SHP77 (cell line): ENCODE results near the gene NUAK1.

Source experiments
- DNase-seq, 2 experiments: peaks; one replicate each; lab custom pipeline; 2025; lab: John Stamatoyannopoulos, UW

NUAK1 gene

DNA sequence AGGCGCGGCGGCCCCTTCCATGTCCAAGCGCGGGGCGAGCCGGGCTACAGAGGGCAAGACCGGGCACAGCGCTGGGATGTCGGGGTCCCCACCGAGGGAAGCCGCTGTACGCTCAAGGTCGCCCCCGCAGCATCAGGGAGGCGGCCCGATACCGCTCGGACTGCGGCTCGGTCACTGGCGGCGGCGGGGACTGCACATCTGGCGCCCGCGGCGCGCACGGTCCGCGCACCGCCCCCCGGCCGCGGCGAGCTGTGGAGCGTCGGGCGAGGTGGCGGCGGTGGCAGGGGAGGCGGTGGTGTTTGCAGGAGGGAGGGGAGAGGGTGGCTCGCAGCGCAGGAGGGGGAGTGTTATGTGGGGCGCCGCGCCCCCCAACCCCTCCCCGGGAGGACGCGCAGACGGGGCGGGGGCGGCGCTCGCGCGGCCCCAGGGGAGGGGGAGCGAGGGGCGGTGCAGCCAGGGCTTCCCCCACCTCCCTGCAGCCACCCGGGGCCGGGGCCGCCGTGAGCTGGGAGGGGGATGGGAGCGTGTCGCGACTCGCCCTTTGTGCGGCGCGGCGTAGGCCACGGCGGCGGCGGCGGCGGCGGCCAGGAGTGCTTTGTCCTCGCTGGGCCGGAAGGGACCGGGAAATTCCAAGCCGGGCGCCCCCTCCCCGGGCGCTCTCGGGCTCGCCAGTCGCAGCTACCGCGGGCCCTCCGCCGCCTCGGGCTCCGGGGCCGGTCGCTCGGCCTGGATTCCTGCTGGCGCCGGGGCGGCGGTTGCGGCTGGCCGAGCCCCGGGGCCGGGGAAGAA is at the start of gene NUAK1:
Gene NUAK1, minus strand, starts transcription at position 322 of the 789 bp plus-strand sequence. Its CDS starts 301 bp downstream, at position 21.
- peak; percentile 48 to 77 for DNase-seq

DNA sequence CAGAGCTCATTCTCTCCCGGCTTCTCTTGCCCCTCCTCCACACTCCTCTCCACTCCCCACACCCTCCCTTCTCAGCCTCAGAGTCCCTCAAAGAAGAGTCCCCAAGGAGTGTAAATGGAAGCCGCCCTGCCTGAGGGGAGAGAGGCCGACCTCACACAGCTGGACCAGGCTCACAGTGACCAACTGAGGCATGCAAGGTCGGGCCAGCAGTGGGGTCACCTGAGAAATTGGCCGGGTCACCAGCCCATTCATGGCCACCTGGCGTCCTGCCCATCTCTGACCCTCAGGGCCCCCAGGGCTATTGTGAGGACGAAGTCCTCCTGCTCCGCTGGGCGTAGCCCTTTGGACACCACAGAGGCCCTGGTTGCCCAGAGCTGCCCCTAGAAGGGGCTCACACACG is 49.5 kb upstream of the NUAK1 start:
- DNase-seq, result no peak

DNA sequence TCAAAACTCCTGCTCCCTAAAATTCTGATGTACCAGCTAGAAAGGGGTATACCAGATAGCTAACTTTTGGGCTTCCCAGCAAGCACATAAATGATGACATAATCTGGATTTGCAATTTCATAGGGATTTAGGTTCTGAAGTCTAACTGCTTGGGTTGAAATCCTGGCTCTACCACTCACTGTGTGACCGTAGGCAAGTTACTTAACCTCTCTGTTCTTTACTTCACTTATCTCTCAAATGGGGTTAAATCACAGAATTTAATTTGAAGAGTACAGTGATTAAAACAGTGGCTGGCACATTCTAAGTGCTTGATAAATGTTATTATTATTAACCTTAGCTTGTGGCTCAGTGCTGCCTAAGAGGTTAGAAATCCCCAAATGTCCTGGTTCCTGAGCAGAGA is 49.1 kb upstream of the NUAK1 start:
- DNase-seq, result no peak

DNA sequence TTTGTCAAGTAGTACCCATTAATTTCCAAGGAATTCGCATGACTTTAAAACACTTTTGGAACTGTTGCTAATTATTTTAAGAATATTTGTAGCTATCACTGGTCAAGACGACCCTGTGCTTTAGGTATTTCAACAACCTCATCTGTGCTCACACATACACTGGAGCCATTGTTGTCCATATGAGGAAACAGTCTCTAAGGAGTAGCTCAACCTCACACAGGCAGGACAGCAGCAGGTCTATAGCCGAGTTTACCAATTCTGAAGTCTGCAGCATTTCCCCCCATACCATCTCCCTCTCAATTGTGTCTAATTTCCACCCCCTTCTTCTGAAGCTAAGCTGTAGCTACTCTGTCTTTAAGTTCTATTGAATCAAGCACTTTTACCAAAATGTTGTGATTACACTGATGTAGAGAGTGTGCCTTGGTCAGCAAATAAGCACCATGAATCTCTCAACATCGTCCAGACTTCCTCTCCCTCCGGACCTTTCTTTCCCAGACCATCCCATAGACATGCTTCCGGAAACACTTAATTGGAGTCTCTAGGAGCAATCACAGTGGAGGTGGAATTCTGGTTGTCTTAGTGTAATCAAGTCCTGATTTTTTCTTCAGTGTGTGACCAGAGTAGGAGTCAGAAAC is 48.5 kb upstream of the NUAK1 start:
- no peak for DNase-seq

DNA sequence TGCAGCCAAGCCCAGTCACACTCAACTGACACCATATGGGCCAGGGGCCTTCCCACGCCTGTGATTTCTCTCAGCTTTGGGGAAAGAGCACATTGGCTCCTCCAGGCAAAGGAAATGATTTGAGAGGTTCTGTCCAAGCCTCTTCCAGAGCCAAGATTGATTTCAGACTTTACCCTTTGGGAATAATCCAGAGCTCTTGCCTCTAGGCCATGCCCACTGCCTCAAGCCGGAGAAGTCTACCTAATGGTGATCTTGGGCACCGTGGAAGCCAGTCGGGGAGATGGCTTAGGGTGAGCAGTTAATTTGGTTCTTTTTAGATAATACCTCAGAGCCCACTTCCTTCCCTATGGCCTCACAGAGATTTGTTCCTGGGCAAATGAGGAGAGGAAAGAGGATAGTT is 45.0 kb upstream of the NUAK1 start:
- no peak for DNase-seq

DNA sequence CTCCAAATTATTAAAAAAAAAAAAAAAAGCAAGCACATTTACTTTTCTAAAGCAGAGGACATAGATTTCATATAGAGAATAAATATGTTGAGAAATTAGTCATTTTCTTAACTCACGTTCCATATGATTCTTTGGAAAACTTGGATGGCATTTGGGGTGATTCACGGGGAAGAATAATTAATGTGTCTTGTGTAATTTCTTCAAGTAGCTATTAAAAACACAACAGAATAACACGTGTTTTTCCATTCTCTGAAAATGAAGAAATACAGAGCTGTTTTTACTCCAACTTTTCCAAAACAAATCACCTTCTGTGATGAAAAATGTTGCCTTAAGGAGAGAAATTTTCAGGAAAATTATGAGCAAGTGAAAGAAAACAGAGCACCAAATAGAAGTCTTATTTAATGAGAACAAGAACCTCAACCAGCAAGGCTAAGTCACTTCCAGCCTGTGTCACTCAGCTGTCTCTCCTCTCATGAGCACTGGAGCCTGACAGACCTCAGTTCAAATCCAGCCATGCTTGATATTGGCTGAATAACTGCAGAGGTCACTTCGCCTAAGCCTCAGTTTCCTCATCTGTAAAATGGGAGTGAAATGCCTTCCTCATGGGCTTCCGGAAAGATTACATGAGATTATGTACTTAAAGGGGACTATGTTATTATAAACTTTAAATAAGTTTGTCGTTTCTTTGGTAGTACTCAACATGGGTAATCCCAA is 42.8 kb upstream of the NUAK1 start:
- DNase-seq, result no peak

DNA sequence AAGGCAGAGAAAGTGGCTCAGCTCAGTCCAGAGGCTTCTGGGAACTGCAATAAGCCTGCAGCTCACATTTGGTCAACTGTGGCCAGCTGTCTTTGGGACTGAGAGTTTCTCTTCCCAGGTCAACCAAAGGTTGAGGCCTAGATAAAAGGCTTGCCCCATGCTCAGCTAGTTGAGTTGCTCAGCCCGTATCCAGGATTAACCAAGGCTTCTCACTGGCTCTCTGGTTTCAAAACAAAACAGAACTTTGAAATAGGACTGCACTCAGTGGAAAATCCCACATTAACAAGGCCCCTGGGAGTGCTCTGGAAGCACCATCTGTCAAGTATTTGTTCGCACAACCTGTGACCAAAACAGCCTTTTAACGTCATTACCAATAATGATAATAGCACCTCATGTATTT is 40.3 kb upstream of the NUAK1 start:
- DNase-seq, result peak in 1 of 2 experiments; percentile 4

DNA sequence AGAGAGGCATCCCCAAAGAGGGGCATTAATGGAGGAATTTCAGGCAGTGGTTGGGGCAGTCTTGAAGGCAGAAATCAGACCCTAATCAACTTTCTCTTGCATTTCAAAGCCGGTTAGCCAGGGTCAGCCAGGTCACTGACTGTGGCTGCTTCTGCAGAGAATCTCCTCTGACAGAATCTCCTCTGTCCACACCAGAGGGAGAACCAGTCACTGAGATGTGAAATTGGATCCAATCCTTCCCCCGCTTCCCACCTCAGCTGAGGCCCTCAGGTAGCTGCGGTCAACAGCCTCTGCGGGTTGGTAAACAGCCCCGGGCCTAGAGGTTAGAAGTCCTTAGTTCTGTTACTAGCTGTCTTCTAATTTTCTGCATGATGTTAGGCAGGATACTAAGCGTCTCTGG is 39.8 kb upstream of the NUAK1 start:
- no peak for DNase-seq

DNA sequence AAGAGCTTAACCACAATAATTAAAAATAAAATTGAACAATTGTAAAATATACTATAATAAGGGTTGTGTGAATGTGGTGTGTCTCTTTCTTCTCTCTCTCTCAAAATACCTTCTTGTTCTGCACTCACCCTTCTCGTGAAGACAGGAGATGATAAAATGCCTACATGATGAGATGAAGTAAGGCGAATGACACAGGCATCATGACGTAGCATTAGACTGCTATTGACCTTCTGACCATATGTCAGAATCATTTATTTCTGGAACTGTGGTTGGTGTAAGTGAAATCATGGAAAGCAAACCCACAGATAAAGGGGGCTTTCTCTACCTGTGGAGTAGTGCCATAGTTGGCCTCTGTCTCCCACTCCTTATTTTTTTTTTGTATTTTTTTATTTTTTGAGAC is 37.8 kb upstream of the NUAK1 start:
- no peak for DNase-seq

DNA sequence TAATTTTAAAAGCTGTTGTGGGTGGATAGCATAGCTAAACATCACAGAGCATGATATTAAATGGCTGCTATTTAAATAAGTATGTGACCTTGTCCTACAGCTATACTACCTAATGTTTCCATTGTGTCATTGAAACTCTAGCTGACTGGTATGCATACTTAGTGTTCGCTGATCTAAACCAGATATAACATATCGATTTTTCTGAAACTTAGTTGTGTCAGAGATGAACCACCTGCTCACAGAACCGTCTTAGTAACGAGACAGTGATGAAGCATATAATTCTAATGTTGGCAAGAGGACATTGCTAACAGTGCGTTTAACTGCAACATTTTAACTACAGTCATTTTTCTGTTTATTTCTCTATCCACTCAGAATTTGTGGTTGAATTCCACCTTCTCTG is 36.1 kb upstream of the NUAK1 start:
- DNase-seq, result no peak

DNA sequence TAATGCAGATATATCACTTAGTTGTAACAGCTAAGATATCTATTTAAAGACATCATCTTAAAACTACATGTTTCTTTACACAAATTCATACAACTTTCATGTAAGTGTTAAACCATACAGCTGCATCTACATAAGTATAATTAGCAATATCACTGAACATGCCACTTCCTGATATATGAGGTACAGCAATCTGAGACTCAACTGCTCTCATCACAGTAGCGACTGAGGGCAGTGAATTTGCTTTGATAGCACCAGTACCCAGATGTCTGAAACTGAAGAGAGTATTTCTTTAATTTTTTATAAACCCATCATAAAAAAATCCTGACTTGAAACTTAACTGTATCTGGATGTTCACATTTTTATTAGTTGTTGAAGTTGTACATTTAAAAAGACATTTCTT is 34.7 kb upstream of the NUAK1 start:
- DNase-seq, result no peak

DNA sequence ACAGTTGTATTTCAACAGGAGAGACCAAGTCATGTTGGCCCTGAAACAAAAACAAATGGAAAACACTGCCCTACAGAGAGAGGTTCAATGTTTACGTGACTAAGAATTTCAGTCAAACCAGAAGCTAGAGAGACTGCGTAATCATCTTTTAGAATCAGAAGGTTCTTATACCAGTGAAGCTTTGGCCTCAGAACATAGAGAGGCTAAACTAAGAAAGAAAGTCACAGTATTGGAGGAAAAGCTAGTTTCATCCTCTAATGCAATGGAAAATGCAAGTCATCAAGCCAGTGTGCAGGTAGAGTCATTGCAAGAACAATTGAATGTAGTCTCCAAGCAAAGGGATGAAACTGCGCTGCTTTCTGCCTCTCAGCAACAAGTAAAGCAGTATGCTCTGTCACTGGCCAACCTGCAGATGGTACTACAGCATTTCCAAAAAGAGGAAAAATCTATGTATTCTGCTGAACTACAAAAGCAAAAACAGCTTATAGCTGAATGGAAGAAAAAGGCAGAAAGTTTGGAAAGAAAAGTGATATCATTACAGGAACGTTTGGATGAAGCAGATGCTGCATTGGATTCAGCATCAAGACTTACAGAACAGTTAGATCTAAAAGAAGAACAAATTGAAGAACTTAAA is 32.5 kb upstream of the NUAK1 start:
- no peak for DNase-seq

DNA sequence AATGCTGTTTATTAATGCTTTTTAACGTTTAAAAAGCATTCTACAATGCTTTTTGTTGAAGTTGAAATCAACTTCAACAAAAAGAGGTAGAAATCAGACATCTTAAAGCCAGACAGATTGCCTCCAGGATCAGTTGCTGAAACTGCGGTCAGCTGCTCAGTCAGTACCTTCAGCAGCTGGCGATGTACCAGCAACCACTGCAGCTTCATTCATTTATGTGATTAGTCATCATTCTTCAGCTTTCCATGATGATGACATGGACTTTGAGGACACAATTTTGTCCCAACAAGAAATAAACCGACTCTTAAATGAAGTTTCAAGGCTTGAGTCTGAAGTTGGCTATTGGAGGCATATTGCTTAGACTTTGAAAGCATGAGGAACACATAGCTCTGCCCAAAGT is 31.5 kb upstream of the NUAK1 start:
- no peak for DNase-seq

DNA sequence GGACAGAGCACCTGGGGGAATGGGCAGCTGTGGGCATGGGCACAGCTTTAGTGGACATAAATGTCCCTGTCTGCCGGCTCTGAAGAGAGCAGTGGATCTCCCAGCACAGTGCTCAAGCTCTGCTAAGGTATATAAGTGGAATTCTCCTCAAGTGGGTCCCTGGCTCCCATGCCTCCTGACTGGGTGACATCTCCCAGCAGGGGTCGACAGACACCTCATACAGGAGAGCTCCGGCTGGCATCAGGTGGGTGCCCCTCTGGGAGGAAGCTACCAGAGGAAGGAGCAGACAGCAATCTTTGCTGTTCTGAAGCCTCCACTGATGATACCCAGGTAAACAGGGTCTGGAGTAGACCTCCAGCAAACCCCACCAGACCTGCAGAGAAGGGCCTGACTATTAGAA is 25.0 kb upstream of the NUAK1 start:
- no peak for DNase-seq

DNA sequence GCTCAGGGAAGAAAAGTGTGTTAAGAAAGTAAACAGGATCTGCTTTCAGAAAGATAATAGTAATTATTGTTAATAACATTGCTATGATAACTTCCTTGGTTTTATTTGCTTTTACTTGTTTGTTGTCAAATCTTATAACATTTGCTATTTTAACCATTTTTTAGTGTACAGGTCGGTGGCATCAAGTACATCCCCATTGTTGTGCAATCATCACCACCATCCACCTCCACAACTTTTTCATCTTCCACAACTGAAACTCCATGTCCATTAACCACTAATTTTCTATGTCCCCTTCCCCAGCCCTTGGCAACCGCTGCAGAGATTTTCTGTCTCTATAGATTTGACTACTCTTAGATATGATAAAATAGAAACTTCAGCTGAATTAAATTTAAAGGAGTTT is 22.7 kb upstream of the NUAK1 start:
- no peak for DNase-seq

DNA sequence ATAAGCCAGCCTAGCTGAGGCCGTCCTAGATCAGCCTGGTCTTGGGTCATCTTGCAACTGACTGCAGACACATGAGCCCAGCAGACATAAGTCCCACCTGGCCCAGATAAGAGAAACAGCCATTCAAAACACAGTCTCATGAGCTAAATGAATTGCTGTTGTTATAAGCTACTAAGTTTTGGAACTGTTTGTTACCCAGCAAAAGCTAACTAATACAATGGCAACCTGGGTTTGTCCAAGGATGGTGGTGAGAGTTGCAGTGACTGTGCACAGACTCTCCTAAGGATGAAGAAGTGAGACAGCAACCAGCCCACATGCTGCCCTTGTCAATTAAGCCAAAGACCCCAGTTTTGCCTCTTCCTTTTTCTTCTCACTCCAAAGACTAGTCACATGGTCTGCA is 22.2 kb upstream of the NUAK1 start:
- no peak for DNase-seq

DNA sequence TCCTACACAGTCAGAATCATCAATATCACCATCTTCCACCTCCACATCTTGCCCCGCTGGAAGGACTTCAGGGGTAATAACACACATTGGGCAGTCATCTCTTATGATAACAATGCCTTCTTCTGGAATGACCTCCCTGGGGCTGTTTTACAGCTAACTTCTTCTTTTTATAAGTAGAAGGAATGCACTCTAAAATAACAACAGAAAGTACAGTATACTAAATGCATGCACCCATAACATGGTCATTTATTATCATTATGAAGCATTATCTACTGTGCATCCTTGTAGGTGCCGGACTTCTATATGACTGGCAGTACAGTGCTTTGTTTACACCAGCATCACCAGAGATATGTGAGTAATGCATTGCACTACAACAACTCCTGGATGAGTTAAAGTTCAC is 19.0 kb upstream of the NUAK1 start:
- DNase-seq, result no peak

DNA sequence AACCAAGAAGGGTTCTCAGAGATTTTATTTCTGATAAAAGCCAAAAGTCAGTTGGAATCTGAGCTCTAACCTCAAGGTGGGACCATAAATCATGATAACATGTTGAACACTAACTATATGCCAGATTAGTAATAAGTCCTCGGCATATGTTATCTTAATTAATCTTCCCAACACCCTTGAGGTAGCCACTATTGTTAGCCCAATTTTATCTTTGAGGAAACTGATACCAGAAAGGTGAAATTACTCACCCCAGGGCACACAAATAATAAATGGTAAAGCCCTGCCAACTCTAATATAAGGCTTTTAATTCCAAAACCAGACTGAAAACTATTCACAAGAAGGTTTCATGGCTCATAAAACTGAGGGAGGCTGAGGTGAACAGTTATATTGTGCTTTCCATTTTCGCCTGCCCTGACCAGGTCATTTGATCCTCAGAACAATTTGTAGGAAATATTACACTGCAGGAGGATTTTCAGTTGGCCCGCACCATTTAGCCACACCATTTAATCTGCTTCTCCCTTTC is 16.1 kb upstream of the NUAK1 start:
- no peak for DNase-seq

DNA sequence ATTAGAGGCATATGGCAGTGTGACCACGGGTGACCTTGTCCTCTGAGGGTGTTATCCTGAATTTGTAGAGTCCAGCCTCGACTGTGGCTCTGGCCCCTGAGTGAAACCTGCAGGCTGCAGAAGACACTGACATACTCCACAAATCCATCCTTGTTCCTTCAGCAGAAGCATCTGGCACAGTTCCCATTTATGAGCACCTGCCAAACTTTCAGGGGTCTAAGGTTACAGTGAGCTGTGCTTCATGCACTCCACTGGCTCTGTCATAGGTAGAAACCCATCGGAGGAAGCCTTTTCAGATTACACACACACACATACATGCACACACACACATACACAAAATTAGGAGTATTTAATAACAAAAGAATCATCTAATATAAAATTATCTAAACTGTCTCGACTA is 13.6 kb upstream of the NUAK1 start:
- DNase-seq, result peak; percentile 22 to 27

DNA sequence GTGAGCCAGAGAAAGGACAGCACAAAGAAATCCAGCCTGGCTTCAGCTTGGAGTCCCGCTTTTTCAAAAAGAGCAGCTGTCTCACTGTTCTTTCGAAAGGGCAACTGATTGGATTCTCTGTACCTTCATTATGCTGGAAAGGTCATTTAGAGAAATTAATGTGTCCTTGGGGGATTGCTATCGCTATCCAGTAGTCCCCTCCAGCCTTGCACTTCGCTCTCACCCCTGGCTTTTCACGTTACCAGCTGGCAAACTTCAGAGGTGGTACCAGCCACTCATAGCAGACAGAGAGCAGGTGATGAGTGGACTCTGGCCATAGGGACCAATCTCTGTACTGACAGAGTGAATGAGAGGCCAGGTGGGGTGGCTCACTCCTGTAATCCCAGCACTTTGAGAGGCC is 11.8 kb upstream of the NUAK1 start:
- DNase-seq, result peak; percentile 46 to 64

DNA sequence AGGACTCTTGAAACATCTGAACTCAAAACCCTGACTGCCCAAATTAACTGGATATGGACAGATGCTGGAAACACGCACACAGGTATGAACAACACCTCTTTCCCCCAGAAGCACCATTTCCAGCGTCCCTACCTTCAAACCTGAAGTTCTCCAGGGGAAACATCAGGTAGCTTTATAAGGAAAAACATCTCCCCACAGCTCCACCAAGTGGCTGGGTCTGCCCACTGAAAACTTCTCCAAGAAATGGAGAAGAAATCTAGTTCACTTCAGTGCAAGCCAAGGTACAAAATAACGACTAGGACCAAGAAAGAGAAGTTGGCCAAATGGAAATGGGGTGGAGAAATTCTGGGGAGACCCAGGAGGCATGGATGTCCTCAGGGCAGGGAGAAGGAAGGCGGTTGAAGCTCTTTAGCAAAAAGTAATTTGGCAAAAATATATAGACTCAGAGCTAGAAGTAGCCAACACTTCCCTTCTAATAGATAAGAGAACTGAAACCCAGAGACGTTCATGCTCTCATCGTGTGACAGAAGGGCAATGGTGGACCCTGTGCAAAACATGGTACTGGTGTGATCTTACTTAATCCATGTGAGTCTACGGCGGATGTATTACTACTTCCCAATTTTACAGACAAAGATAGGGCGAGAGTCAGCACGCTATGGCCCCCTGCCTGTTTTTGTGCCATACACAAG is 10.5 kb upstream of the NUAK1 start:
- no peak for DNase-seq

DNA sequence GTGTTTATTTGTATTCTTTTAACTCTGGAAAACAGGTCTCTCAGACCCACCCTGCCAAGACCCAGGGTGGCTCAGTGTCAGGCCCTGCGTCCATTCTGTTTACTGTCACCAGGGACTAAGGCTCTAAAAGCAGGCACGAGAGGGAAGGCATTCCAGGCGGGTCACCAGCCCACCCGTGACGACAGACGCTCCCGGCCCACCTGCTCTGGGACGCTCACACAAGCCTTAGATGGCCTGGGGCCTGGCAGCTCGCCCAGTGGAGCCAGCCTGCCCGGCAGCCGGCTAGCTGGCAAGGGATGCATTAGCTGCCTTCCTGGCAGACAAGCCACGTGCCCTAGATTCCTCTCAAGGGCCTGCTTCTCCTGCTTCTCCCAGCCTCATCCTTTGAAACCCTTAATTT is 9.2 kb upstream of the NUAK1 start:
- peak; percentile 84 to 91 for DNase-seq
